ENCODE measurements around the gene RAD51B. TPM values are rescaled to one million over a fixed set of nuclear protein-coding genes. Genes with fewer than 3 reads are reported as not detected.

The RAD51B gene
- total and polyA plus RNA-seq, 3 donors from 2014 or later: 5.5 to 22.5 (median 19.1) TPM

GRCh38 chr14:68759017-68759560 lies 939.5 kb downstream of the RAD51B start:
- TF ChIP-seq POLR2A (IDR thresholded peaks at IDR 0.05) (no peak), CTCF (IDR thresholded peaks at IDR 0.05) (no peak)
- H3K27ac ChIP-seq: no peak overlapping the region
- no peaks in the 10 kb centered on the region for H3K36me3 ChIP-seq (ENCODE audit: low read depth, missing control alignments)
- 85 to 88% methylated on average over 8 of the region's 8 CpGs for WGBS, 2 donors
- no peak for DNase-seq
- intact Hi-C loops (cut with DNase I; ENCODE audit: low total_unique reads): no loop called here
- no peaks in the 10 kb centered on the region for H3K27me3 ChIP-seq
- H3K4me3 ChIP-seq: no peak overlapping the region
- peaks cover 60% of the 10 kb centered on the region for H3K4me1 ChIP-seq
- no peaks in the 10 kb centered on the region for H3K9me3 ChIP-seq

- Histone ChIP-seq H3K4me3 (no peak overlapping the region), H3K27ac (no peak overlapping the region), H3K9me3 (no peaks in the 10 kb centered on the region), H3K27me3 (no peaks in the 10 kb centered on the region), H3K36me3 (ENCODE audit: low read depth, missing control alignments) (no peaks in the 10 kb centered on the region), H3K4me1 (peaks cover 61% of the 10 kb centered on the region)
- no peak for TF ChIP-seq POLR2A (IDR thresholded peaks at IDR 0.05)
- TF ChIP-seq CTCF (IDR thresholded peaks at IDR 0.05): no peak
- intact Hi-C loops (cut with DNase I; ENCODE audit: low total_unique reads): no loop called here
- WGBS, 2 donors: 76 to 77% methylated on average over 5 of the region's 5 CpGs
- DNase-seq: no peak
Measured at GRCh38 chr14:68759937-68760336, 940.4 kb downstream of the RAD51B start.

GRCh38 chr14:68760761-68761160 lies 941.2 kb downstream of the RAD51B start:
- WGBS, 2 donors: 63 to 69% methylated on average over 2 of the region's 2 CpGs
- DNase-seq: no peak
- Histone ChIP-seq H3K27ac (no peak overlapping the region), H3K9me3 (no peaks in the 10 kb centered on the region), H3K4me3 (no peak overlapping the region), H3K4me1 (peaks cover 66% of the 10 kb centered on the region), H3K36me3 (ENCODE audit: low read depth, missing control alignments) (no peaks in the 10 kb centered on the region), H3K27me3 (no peaks in the 10 kb centered on the region)
- intact Hi-C loops (cut with DNase I; ENCODE audit: low total_unique reads): no loop called here
- TF ChIP-seq CTCF (IDR thresholded peaks at IDR 0.05) (no peak), POLR2A (IDR thresholded peaks at IDR 0.05) (no peak)

- H3K9me3 ChIP-seq: no peaks in the 10 kb centered on the region
- WGBS, 2 donors: 94 to 100% methylated on average over 1 of the region's 1 CpG
- no peak for TF ChIP-seq POLR2A (IDR thresholded peaks at IDR 0.05)
- TF ChIP-seq CTCF (IDR thresholded peaks at IDR 0.05): no peak
- DNase-seq: no peak
- H3K27me3 ChIP-seq: no peaks in the 10 kb centered on the region
- H3K36me3 ChIP-seq (ENCODE audit: low read depth, missing control alignments): no peaks in the 10 kb centered on the region
- intact Hi-C loops (cut with DNase I; ENCODE audit: low total_unique reads): no loop called here
- H3K4me3 ChIP-seq: no peak overlapping the region
- peaks cover 72% of the 10 kb centered on the region for H3K4me1 ChIP-seq
- peak overlapping the region in 1 of 2 donors; percentile 30 for H3K27ac ChIP-seq
Measured at GRCh38 chr14:68761391-68761790, 941.8 kb downstream of the RAD51B start.
